HTERT RPE-1 (cell line): Measurements from ENCODE around the gene MPPE1.
"Not testable (repeated sequence)": the region's sequence is repeated elsewhere in the genome, so short reads cannot be mapped to it uniquely, and the experiment has no call there.

Source experiments
- in situ Hi-C: fragments of 300-500 bp; cut with MboI; formaldehyde crosslinking; loops from 4 replicates; pipeline ENCODE4 v1.14.3; 2020; ENCODE audit warnings: low sequenced_read_pairs

The MPPE1 gene

DNA sequence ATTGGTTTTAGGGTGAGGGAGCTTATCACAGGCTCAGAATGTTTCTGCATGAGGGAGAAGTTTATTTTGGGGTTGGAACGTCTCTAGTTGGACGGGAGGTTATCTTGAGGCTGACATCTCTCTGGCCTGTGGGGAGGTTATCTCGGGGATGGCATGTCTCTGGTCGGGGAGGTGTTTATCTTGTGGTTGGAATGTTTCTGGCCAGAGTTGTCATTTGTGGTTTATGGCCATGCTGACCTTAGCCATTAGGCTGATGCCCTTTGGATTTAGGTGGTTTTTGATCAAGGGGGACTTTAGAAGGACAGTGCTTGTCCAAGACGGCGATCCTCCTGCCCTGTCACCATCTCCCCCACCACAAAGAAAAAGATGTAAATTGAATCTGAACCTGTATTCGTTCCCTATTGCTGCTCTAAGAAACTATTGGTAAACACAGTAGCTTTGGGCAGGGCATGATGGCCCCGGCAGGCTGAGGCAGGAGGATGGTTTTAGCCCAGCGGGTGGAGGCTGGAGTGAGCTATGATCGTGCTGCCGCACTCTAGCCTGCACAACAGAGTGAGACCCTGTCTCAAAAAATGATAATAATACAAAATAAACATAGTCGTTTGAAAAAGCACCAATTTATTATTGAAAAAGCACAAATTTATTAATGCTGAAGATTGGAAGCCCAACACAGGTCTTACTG, 17.8 kb upstream of the MPPE1 start:
- in situ Hi-C loops, result no loop called here

DNA sequence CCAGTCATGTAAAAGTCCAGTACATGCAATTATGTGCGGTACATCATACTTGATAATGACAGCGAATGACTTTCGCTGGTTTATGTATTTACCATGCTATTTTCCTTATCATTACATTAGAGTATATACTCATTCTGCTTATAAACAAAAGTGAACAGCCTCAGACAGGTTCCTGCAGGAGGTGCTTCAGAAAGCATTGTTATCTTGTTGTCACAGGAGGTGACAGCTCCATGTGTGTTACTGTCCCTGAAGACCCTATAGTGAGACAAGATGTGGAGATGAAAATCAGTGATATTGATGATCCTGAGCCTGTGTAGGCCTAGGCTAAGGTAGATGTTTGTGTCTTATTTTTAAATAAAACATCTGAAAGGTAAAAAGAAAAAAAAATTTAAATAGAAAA, 15.3 kb upstream of the MPPE1 start:
- in situ Hi-C loops, result no loop called here

DNA sequence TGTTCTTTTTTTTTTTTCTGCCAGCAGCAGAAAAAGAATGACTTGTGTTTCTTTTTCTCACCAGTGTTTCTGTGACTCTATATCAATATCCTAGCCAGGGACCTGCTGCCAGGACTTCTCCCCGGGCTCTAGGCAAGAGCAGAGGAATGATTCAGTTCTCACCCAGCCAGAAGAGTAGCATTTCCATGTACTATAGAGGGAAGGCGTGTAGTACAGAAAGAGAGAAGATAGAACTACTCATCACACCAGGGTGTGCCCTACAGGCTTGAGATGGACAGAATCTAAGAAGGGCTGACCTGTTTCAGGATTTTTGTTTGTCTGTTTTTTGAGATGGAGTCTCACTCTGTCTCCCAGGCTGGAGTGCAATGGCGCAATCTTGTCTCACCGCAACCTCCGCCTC, 11.4 kb upstream of the MPPE1 start:
- in situ Hi-C loops, result not testable (repeated sequence)

DNA sequence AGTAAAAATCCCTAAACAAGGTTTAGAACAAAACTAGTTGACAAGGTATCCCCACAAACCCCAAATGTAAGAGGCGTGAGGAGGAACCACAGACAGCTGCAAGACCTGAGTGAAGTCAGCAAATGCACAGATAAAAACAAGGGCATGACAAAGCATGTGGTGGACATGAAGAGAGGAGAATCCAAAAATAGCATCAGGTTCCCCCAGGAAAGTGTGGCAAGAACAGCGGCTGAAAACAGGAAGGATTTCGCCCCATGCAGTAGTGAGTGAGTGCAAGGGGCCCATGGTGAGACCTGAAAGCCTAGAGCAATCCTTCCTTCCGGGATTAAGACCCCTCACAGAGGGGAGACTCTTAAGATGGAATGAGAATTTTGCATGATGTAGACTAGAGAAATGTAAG, 8.8 kb upstream of the MPPE1 start:
- in situ Hi-C loops, result not testable (repeated sequence)

DNA sequence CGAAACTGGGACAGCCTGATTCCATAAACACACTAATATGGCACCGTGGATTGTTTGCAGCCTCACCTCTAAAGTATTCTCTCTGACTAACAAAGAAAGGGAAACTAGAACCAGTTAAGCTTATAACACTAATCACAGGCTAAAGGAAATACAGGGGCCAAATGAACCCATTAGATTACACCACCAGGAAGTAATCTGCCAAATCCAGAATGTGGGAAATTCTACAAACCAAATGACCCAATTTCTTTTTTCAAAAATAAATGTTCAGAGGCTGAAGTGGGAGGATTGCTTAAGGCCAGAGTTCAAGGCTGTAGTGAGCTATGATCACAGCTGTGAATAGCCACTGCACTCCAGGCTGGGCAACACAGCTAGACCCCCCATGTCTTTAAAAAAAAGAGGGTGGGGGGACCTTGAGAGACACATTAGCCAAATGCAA, 1.5 kb upstream of the MPPE1 start:
- in situ Hi-C loops, result no loop called here

- in situ Hi-C loops, result no loop called here
These were observed 941 bp upstream of the MPPE1 start for GRCh38 chr18:11909061-11909455.

DNA sequence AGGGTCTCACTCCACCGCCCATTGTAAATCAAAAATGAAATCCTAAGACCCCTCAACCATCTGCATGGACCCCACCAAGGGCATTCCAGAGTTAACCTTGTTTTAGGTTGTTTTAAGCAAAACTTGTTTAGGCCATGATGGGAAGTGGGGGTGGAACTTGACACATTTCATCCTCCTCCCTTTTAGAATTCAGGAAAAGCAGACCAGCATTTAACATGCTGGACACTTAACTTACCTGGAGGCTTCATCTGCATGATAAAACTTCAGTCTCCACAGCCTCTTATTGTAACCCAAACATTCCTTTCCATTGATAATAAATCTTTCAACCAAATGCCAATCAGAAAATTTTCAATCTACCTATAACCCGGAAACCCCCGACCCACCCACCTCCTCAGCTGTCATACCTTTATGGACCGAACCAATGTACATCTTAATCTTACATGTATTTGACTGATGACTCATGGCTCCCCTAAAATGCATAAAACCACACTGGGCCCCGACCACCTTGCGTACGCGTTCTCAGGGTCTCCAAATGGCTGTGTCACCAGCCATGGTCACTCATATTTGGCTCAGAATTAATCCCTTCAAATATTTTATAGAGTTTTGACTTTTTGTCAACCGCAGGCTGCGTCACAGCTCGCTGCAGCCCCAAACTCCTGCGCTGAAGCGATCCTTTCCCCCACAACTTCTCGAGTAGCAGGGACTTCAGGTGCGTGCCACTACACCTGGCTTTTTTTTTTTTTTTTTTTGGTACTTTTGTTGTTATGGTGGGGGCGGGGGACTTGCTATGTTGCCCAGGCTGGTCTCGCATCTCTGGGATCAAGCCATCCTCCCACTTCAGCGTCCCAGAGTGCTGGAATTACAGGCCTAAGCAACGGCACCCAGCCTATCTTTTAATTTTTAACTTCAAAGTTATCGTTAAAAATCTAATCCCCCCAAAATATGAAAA, 917 bp downstream of the MPPE1 start:
- in situ Hi-C loops, result no loop called here

GRCh38 chr18:11906176-11906575, 1.9 kb downstream of the MPPE1 start:
- in situ Hi-C loops, result no loop called here

- in situ Hi-C loops, result no loop called here
These were observed 2.5 kb downstream of the MPPE1 start for GRCh38 chr18:11905613-11906012.

GRCh38 chr18:11902522-11903292, 5.4 kb downstream of the MPPE1 start:
- in situ Hi-C loops, result no loop called here

- in situ Hi-C loops, result no loop called here
These were observed 6.2 kb downstream of the MPPE1 start for GRCh38 chr18:11901826-11902438.

GRCh38 chr18:11899063-11899462, 9.1 kb downstream of the MPPE1 start:
- in situ Hi-C loops, result no loop called here

DNA sequence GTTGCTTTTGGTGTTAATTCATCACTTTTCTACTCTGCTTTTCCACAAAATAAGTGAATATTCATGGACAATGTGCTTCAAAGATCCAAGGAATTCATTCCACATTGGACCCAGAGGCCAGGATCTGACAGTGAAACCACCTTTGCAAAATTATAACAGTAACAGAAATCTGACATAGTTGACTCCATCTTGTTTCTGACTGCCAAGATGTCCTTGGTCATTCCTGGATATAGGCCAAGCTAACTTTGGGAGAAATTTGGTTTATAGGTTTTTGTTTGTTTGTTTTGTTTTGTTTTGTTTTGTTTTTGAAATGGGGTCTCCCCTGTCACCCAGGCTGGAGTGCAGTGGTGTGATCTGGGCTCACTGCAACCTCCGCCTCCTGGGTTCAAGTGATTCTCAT, 10.3 kb downstream of the MPPE1 start:
- in situ Hi-C loops, result no loop called here

- in situ Hi-C loops, result not testable (repeated sequence)
These were observed 15.7 kb downstream of the MPPE1 start for GRCh38 chr18:11892438-11892837.

DNA sequence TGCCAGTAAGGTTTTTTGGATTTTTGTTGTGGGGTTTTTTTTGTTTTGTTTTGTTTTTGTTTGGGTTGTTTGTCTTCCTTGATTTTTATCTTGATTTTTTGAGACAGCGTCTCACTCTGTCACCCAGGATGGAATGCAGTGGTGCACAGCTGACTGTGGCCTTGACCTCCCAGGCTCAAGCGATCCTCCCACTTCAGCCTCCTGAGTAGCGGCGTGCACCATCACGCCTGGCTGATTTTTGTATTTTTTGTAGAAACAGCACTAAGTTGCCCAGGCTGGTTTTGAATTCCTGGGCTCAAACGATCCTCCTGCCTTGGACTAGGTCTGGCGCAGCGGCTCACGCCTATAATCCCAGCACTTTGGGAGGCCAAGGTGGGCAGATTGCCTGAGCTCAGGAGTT, 16.4 kb downstream of the MPPE1 start:
- in situ Hi-C loops, result no loop called here

- in situ Hi-C loops, result no loop called here
These were observed 18.8 kb downstream of the MPPE1 start for GRCh38 chr18:11889284-11889683.

DNA sequence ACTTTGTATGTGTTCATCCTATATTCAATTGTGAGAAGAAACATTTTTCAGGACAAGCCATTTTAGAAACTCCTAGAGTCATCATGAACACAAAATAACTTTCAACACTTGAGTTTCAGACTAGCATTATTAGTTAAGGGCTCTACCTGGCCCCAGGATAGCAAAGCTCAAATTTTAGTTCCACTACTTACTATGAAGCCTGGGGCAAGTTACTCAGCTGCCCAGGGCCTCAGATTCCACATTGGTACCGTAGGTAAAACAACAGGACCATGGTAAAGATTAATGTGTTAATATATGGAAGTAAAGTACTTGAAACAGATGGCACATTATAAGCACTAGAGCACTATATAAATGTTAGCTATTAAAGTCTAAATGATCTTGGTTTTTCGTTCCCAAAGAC, 19.4 kb downstream of the MPPE1 start:
- in situ Hi-C loops, result no loop called here

GRCh38 chr18:11887328-11888128, 20.6 kb downstream of the MPPE1 start:
- in situ Hi-C loops, result no loop called here

GRCh38 chr18:11886577-11887110, 21.5 kb downstream of the MPPE1 start:
- in situ Hi-C loops, result no loop called here
